K562 (cell line): ENCODE results near the gene CD101. TPM values are rescaled to one million over a fixed set of nuclear protein-coding genes. Genes with fewer than 3 reads are reported as not detected.

Source experiments
- ATAC-seq: fragments of 200-7000 bp; cut with Tn5 transposase; 3 replicates; pipeline ENCODE4 v1.9.1; 2020; ENCODE audit warnings: moderate library complexity
- BruUV-seq: library from RNA; stranded (reverse); fragments of 400-500 nt; replicated peaks from 2 replicates; lab custom pipeline; 2021; lab: Mats Ljungman, UMichigan
- CTCF ChIA-PET: fragments of 300-600 bp; formaldehyde crosslinking; extraction: SDS; loops from one replicate; lab custom pipeline; 2021; ENCODE audit warnings: low intra/inter-chr PET ratio; lab: Yijun Ruan, JAX
- POLR2A ChIA-PET: fragments of 300-600, 350-650 bp; sonication (Branson Sonifier 250); formaldehyde crosslinking; extraction: SDS; loops from one replicate; lab custom pipeline; 2021; ENCODE audit warnings: antibody characterized with exemption, inconsistent platforms; lab: Yijun Ruan, JAX
- DNase-seq, 4 experiments: peaks; one replicate each; pipeline versions ENCODE4 v3.0.0 to v3.0.0-alpha.2; 2011 to 2018; ENCODE audit warnings: low spot score in 3 of 4, mixed read lengths in 3 of 4; ENCODE audit errors: extremely low read depth in 1 of 4
- FAIRE-seq: peaks from 2 replicates; lab custom pipeline; 2011; peaks lifted over from hg19 to GRCh38; lab: Jason Lieb, UNC
- H2AFZ ChIP-seq: 2 replicates; pipeline ENCODE4 v1.6.0; 2011; ENCODE audit warnings: low read depth, low read length, control low read depth, inconsistent platforms
- H3K27ac ChIP-seq: fragments of 200-600 bp; 3 replicates; pipeline ENCODE4 v1.8.0; 2011; ENCODE audit warnings: low read depth, mild to moderate bottlenecking, control low read depth, inconsistent platforms, low read length, moderate library complexity, mixed read lengths; ENCODE audit errors: extremely low read depth
- H3K27me3 ChIP-seq, 2 experiments: fragments of 300-600 bp in 1 of 2; 2 replicates in 1 of 2; 3 replicates in 1 of 2; pipeline versions ENCODE4 v1.6.0 to v1.8.0; 2011; ENCODE audit warnings: inconsistent platforms in 2 of 2, low read length in 2 of 2, mild to moderate bottlenecking in 1 of 2, mixed read lengths in 1 of 2, moderate library complexity in 1 of 2; ENCODE audit not compliant: control insufficient read depth in 2 of 2, insufficient read depth in 2 of 2
- H3K36me3 ChIP-seq: fragments of 300-600 bp; 3 replicates; pipeline ENCODE4 v1.8.0; 2011; ENCODE audit warnings: mild to moderate bottlenecking, low read length, inconsistent platforms; ENCODE audit not compliant: control insufficient read depth, insufficient read depth
- H3K4me1 ChIP-seq, 2 experiments: fragments of 200-600 bp in 1 of 2; replicated peaks in 1 of 2; 2 replicates in 1 of 2; 3 replicates in 1 of 2; pipeline versions ENCODE4 v1.5.1 to v1.8.0; 2011; ENCODE audit warnings: inconsistent platforms in 2 of 2, low read length in 2 of 2, mild to moderate bottlenecking in 1 of 2, mixed read lengths in 1 of 2, moderate library complexity in 1 of 2; ENCODE audit not compliant: control insufficient read depth in 2 of 2, insufficient read depth in 2 of 2
- H3K4me2 ChIP-seq: 2 replicates; pipeline ENCODE4 v1.6.1; 2011; ENCODE audit warnings: low read length, control low read depth, inconsistent platforms, mixed read lengths; ENCODE audit not compliant: insufficient read depth
- H3K4me3 ChIP-seq: fragments of 200-600 bp; sonication (generic), shearing (Covaris generic); 2 replicates; pipeline ENCODE4 v1.5.1; 2016; ENCODE audit warnings: control low read depth, inconsistent platforms
- H3K79me2 ChIP-seq: fragments of 200-600 bp; 3 replicates; pipeline ENCODE4 v1.8.0; 2011; ENCODE audit warnings: low read length, inconsistent platforms; ENCODE audit not compliant: control insufficient read depth, insufficient read depth
- H3K9ac ChIP-seq, 2 experiments: 2 replicates each; pipeline versions ENCODE4 v1.6.0 to v1.6.1; 2011; ENCODE audit warnings: low read depth in 2 of 2, low read length in 2 of 2, control low read depth in 1 of 2, inconsistent platforms in 1 of 2, mild to moderate bottlenecking in 1 of 2, mixed read lengths in 1 of 2; ENCODE audit not compliant: insufficient read depth in 1 of 2
- H3K9me1 ChIP-seq: one replicate; pipeline ENCODE4 v1.6.0; 2011; ENCODE audit warnings: inconsistent platforms, mild to moderate bottlenecking, low read length, moderate library complexity; ENCODE audit not compliant: control insufficient read depth, insufficient read depth
- H3K9me3 ChIP-seq: replicated peaks from 2 replicates; pipeline ENCODE4 v1.5.1; 2011; ENCODE audit warnings: low read depth, low read length, inconsistent platforms; ENCODE audit not compliant: control insufficient read depth, insufficient read depth
- H4K20me1 ChIP-seq: replicated peaks from 2 replicates; pipeline ENCODE4 v1.6.1; 2011; ENCODE audit warnings: low read length, inconsistent platforms, mixed read lengths; ENCODE audit not compliant: control insufficient read depth, insufficient read depth
- ATF2 ChIP-seq: sonication (generic); formaldehyde crosslinking; IDR thresholded peaks from 2 replicates; pipeline ENCODE4 v1.8.1; 2022; ENCODE audit warnings: missing genetic modification reagents
- C11orf30 ChIP-seq: fragments of 450-650 bp; IDR thresholded peaks from 2 replicates; pipeline ENCODE4 v1.6.1; 2016; ENCODE audit warnings: low read depth, mild to moderate bottlenecking
- E2F3 ChIP-seq: fragments of 250-450 bp; sonication (Bioruptor Pico); IDR thresholded peaks from 2 replicates; pipeline ENCODE4 v1.4.0; 2020; ENCODE audit warnings: mild to moderate bottlenecking
- HIVEP1 ChIP-seq: fragments of 250-450 bp; sonication (Bioruptor Pico); IDR thresholded peaks from 2 replicates; pipeline ENCODE4 v1.4.0; 2020; ENCODE audit warnings: mild to moderate bottlenecking
- HSF4 ChIP-seq: fragments of 250-450 bp; sonication (Bioruptor Pico); IDR thresholded peaks from 2 replicates; pipeline ENCODE4 v2.1.2; 2022; ENCODE audit warnings: mild to moderate bottlenecking, moderate library complexity, borderline replicate concordance
- MEF2D ChIP-seq: conservative IDR thresholded peaks from 2 replicates; pipeline ENCODE4 v1.6.1; 2016; ENCODE audit warnings: low read depth, missing genetic modification characterization, missing compliant biosample characterization
- NFE2L1 ChIP-seq: fragments of 450-650 bp; IDR thresholded peaks from 2 replicates; pipeline ENCODE4 v1.6.1; 2016; ENCODE audit warnings: missing genetic modification characterization, low read depth, mild to moderate bottlenecking, missing compliant biosample characterization, moderate library complexity, borderline replicate concordance
- TSHZ1 ChIP-seq: fragments of 250-450 bp; sonication (Bioruptor Pico); IDR thresholded peaks from 2 replicates; pipeline ENCODE4 v1.4.0; 2020; ENCODE audit warnings: mild to moderate bottlenecking, moderate library complexity
- ZBTB2 ChIP-seq: fragments of 450-650 bp; IDR thresholded peaks from 2 replicates; pipeline ENCODE4 v1.6.1; 2016; ENCODE audit warnings: antibody characterized with exemption
- ZBTB43 ChIP-seq: sonication (generic); formaldehyde crosslinking; IDR thresholded peaks from 2 replicates; pipeline ENCODE4 v1.8.0; 2023; ENCODE audit warnings: mild to moderate bottlenecking, missing genetic modification reagents
- ZNF140 ChIP-seq: fragments of 250-450 bp; sonication (Bioruptor Pico); IDR thresholded peaks from 2 replicates; pipeline ENCODE4 v1.8.0; 2021; ENCODE audit warnings: moderate library complexity, mild to moderate bottlenecking, inconsistent platforms
- ZNF232 ChIP-seq: sonication (generic); formaldehyde crosslinking; IDR thresholded peaks from 2 replicates; pipeline ENCODE4 v1.8.0; 2022; ENCODE audit warnings: mild to moderate bottlenecking, missing genetic modification reagents
- ZNF561 ChIP-seq: fragments of 450-650 bp; formaldehyde crosslinking; conservative IDR thresholded peaks from 2 replicates; pipeline ENCODE4 v1.4.0; 2020; ENCODE audit warnings: mild to moderate bottlenecking, moderate library complexity
- ZNF75A ChIP-seq: fragments of 450-650 bp; formaldehyde crosslinking; IDR thresholded peaks from 2 replicates; pipeline ENCODE4 v1.4.0; 2020; ENCODE audit warnings: mild to moderate bottlenecking
- WGBS: fragments of 100-300 bp; shearing (Covaris generic); methylation state at CpG from one replicate; pipeline ENCODE4 v1.1.6; 2016; ENCODE audit warnings: low coverage, mixed read lengths; ENCODE audit not compliant: insufficient coverage; ENCODE audit errors: missing lambda C conversion rate; 5-methylcytosine and 5-hydroxymethylcytosine counted together
- in situ Hi-C: fragments of 300-500 bp; cut with MboI; formaldehyde crosslinking; loops from 4 replicates; pipeline ENCODE4 v1.15.0; 2018; ENCODE audit warnings: inconsistent platforms, mixed read lengths
- intact Hi-C: fragments of 100-400 bp; cut with micrococcal nuclease; formaldehyde crosslinking; loops from 2 replicates; pipeline ENCODE4 v1.14.2; 2022
- polyA plus RNA-seq, 8 experiments: library from polyadenylated mRNA; depleted of rRNA in 4 of 8; stranded (reverse) in 5 of 8; unstranded in 3 of 8; fragments of >200 nt; fragmentation: Nextera tagmentation in 2 of 8; fragmentation: Illumina TruSeq in 1 of 8; extraction: Ambion mirVana in 2 of 8; extraction: Trizol in 1 of 8; gene quantifications; 2 replicates each; pipeline versions ENCODE4 v1.2.1 to v1.2.3, GENCODE V29; 2011 to 2014; ENCODE audit warnings: inconsistent platforms in 1 of 8, missing spikeins in 1 of 8
- total RNA-seq, 7 experiments: library from RNA; depleted of rRNA in 6 of 7; stranded (reverse); fragments of >200 nt in 6 of 7; fragmentation: Illumina TruSeq in 2 of 7; extraction: Trizol in 2 of 7; gene quantifications; 2 replicates each; pipeline versions ENCODE4 v1.2.1 to v1.2.3, GENCODE V29; 2011 to 2021; ENCODE audit warnings: low replicate concordance in 1 of 7
- TF ChIP-seq, protein P1 (sequence below), 2 experiments: fragments of 450-650 bp in 1 of 2; sonication (generic) in 1 of 2; formaldehyde crosslinking; conservative IDR thresholded peaks; 2 replicates each; pipeline versions ENCODE4 v1.4.0 to v1.8.1; 2020 to 2022; ENCODE audit warnings: mild to moderate bottlenecking in 1 of 2, missing genetic modification reagents in 1 of 2

Gene CD101
- total and polyA plus RNA-seq, 9 of the 15 experiments (the other 6 are each of a cell fraction or from before 2014, with no cell fraction given) = 0.04 to 1.1 (median 0.20) TPM

DNA sequence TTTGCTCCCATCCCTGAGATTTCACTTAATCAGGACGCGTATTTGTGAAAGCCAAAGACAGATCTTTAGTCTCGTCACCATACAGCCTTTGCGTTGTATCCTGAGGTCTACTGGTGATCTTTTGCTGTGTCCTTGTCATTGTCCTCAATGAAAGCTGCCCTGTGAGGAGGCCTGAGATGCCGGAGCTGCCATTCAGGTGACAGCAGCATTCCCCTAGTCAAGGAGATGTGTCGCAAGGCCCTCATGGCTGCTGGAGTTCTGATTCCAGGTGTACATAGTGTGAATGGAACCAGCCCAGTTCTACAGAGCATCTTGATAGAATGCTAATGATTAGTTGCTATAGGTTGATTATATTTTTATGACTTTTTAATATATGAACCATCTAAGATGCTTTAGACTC, 82.7 kb downstream of the CD101 start:
- no peaks in the 10 kb centered on the region for H3K9me3 ChIP-seq
- no TSS peak for BruUV-seq
- no peak for FAIRE-seq
- no peak for TF ChIP-seq TSHZ1 (CRISPR knock-in tag)
- TF ChIP-seq NFE2L1 (tag) = no peak
- no peak for TF ChIP-seq ATF2
- no peak for TF ChIP-seq ZNF561 (CRISPR knock-in tag)
- TF ChIP-seq HSF4 (CRISPR knock-in tag) = no peak
- TF ChIP-seq ZBTB2 = no peak
- TF ChIP-seq HIVEP1 = no peak
- TF ChIP-seq, protein P1, sequence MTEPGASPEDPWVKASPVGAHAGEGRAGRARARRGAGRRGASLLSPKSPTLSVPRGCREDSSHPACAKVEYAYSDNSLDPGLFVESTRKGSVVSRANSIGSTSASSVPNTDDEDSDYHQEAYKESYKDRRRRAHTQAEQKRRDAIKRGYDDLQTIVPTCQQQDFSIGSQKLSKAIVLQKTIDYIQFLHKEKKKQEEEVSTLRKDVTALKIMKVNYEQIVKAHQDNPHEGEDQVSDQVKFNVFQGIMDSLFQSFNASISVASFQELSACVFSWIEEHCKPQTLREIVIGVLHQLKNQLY (CRISPR knock-in tag; conservative IDR thresholded peaks at IDR 0.05) = no peak
- no peak for TF ChIP-seq ZNF232 (CRISPR knock-in tag)
- no peak for TF ChIP-seq ZNF140 (CRISPR knock-in tag)
- no peak for TF ChIP-seq ZNF75A (CRISPR knock-in tag)
- no peak for TF ChIP-seq E2F3 (CRISPR knock-in tag)
- no peak for TF ChIP-seq MEF2D (tag)
- TF ChIP-seq ZBTB43 (CRISPR knock-in tag) = no peak
- TF ChIP-seq C11orf30 = no peak

More for the DNA sequence above, 82.7 kb downstream of the CD101 start:
- H3K9ac ChIP-seq = no peak overlapping the region
- no peak overlapping the region for H2AFZ ChIP-seq
- peaks cover 77% of the 10 kb centered on the region for H3K36me3 ChIP-seq
- H4K20me1 ChIP-seq = no peaks in the 10 kb centered on the region
- no peak overlapping the region for H3K4me2 ChIP-seq
- no peak overlapping the region for H3K27ac ChIP-seq
- no peak for ATAC-seq
- H3K79me2 ChIP-seq = no peaks in the 10 kb centered on the region
- no peak for DNase-seq
- POLR2A ChIA-PET = interaction anchor here (1.2 kb wide), 1 partner anchor 14 kb away, joined by 3 read pairs; no protein-coding TSS in a partner anchor
- H3K4me1 ChIP-seq = no peaks in the 10 kb centered on the region
- no peaks in the 10 kb centered on the region for H3K9me1 ChIP-seq
- intact Hi-C loops (no loop called here), in situ Hi-C loops (no loop called here)
- H3K4me3 ChIP-seq = no peak overlapping the region
- WGBS = 77% methylated on average over 6 of the region's 6 CpGs
- no peaks in the 10 kb centered on the region for H3K27me3 ChIP-seq
- CTCF ChIA-PET = no interaction called here
